H1 (cell line): ENCODE measurements around the gene KCNQ1OT1. TPM values are rescaled to one million over a fixed set of nuclear protein-coding genes. Genes with fewer than 3 reads are reported as not detected.

Experiments
- RXRA ChIP-seq: IDR thresholded peaks from 2 replicates; pipeline ENCODE4 v1.6.1; 2011; ENCODE audit warnings: low read depth, mild to moderate bottlenecking, low read length, moderate library complexity; ENCODE audit not compliant: insufficient read depth
- polyA plus RNA-seq, 7 experiments: library from polyadenylated mRNA; depleted of rRNA in 3 of 7; stranded (reverse) in 5 of 7; unstranded in 2 of 7; fragments of >200 nt in 5 of 7; fragments of 200-250 nt in 2 of 7; gene quantifications; 1 replicate in 5 of 7; 2 replicates in 1 of 7; 4 replicates in 1 of 7; pipeline versions ENCODE4 v1.2.1 to v1.2.3, GENCODE V29; 2011 to 2013; ENCODE audit warnings: missing spikeins in 2 of 7, mixed read lengths in 2 of 7
- total RNA-seq: library from RNA; stranded (reverse); fragmentation: NEBNext Ultra II Directional; extraction: Animal tissue kit (Norgen Biotek cat#: 25700); gene quantifications from 2 replicates; pipeline ENCODE4 v1.2.1, GENCODE V29; 2021

KCNQ1OT1 gene
- total and polyA plus RNA-seq, 2 of the 8 experiments (the other 6 are each of a cell fraction or from before 2014, with no cell fraction given): 0.21 to 1.2 TPM

GRCh38 chr11:2687223-2687530, 12.6 kb downstream of the KCNQ1OT1 start (continued):
- TF ChIP-seq RXRA: no peak
